CD4-positive, alpha-beta T cell (primary cell): Measurements from ENCODE around the gene NCKAP5. TPM values are rescaled to one million over a fixed set of nuclear protein-coding genes. Genes with fewer than 3 reads are reported as not detected.

Experiments used
- ATAC-seq: fragments of 200-7000 bp; cut with Tn5 transposase; one replicate; pipeline ENCODE4 v1.10.0; 2022; ENCODE audit warnings: mild to moderate bottlenecking; ENCODE audit not compliant: poor library complexity
- CTCF ChIA-PET: fragments of 350-600 bp; sonication (Branson Sonifier 250); formaldehyde crosslinking; loops from one replicate; lab custom pipeline; 2021; ENCODE audit warnings: antibody characterized with exemption, inconsistent platforms; lab: Charles Lee
- POLR2A ChIA-PET: fragments of 350-600 bp; sonication (Branson Sonifier 250); formaldehyde crosslinking; loops from one replicate; lab custom pipeline; 2021; ENCODE audit warnings: antibody characterized with exemption, inconsistent platforms; lab: Charles Lee
- DNase-seq, 14 experiments: peaks; one replicate each; pipeline ENCODE4 v3.0.0-alpha.2; 2013 to 2020; ENCODE audit warnings: mixed read lengths in 2 of 14
- H3K27ac ChIP-seq, 2 donors: one replicate each; pipeline versions ENCODE4 v1.5.1 to v1.7.0; 2013; ENCODE audit warnings: low read length in 2 of 2, low read depth in 1 of 2, mild to moderate bottlenecking in 1 of 2
- H3K27me3 ChIP-seq, 2 experiments: 1 replicate in 1 of 2; 2 replicates in 1 of 2; pipeline versions ENCODE4 v1.6.1 to v1.7.0; 2013; ENCODE audit warnings: low read length in 2 of 2, control low read depth in 1 of 2, mild to moderate bottlenecking in 1 of 2, moderate library complexity in 1 of 2; ENCODE audit not compliant: insufficient read depth in 2 of 2, control insufficient read depth in 1 of 2
- H3K36me3 ChIP-seq: one replicate; pipeline ENCODE4 v1.6.1; 2013; ENCODE audit warnings: low read length, control low read depth; ENCODE audit not compliant: insufficient read depth
- H3K4me1 ChIP-seq: one replicate; pipeline ENCODE4 v1.6.1; 2013; ENCODE audit warnings: low read length, control low read depth; ENCODE audit not compliant: insufficient read depth
- H3K4me3 ChIP-seq: one replicate; pipeline ENCODE4 v1.5.1; 2013; ENCODE audit warnings: mild to moderate bottlenecking, low read length, moderate library complexity
- H3K9me3 ChIP-seq, 2 experiments: 1 replicate in 1 of 2; 2 replicates in 1 of 2; pipeline versions ENCODE4 v1.6.1 to v1.7.0; 2013; ENCODE audit warnings: low read length in 2 of 2, mild to moderate bottlenecking in 2 of 2, control low read depth in 1 of 2, moderate library complexity in 1 of 2; ENCODE audit not compliant: control insufficient read depth in 1 of 2, insufficient read depth in 1 of 2
- H3K27ac Mint-ChIP-seq: one replicate; pipeline ENCODE4 v1.8.0; 2020; ENCODE audit warnings: mixed read lengths
- H3K27me3 Mint-ChIP-seq: one replicate; pipeline ENCODE4 v1.8.0; 2021; ENCODE audit warnings: mixed read lengths
- H3K36me3 Mint-ChIP-seq: one replicate; pipeline ENCODE4 v1.8.0; 2021; ENCODE audit warnings: low read depth, mixed read lengths
- H3K4me1 Mint-ChIP-seq: one replicate; pipeline ENCODE4 v1.8.0; 2021; ENCODE audit warnings: low read depth, mixed read lengths
- H3K4me3 Mint-ChIP-seq: one replicate; pipeline ENCODE4 v1.8.0; 2020; ENCODE audit warnings: mild to moderate bottlenecking, mixed read lengths
- H3K9me3 Mint-ChIP-seq: one replicate; pipeline ENCODE4 v1.8.0; 2020; ENCODE audit warnings: mixed read lengths
- CTCF ChIP-seq: fragments of 200-600 bp; IDR thresholded peaks from one replicate; pipeline ENCODE4 v1.8.0; 2022; ENCODE audit warnings: antibody characterized with exemption, mild to moderate bottlenecking
- intact Hi-C, 2 experiments: fragments of 100-400 bp; cut with DNase I in 1 of 2; cut with micrococcal nuclease in 1 of 2; formaldehyde crosslinking; loops; one replicate each; pipeline versions ENCODE4 v1.15.1 to v1.9.0; 2023 to 2025; cut with DNase I, micrococcal nuclease
- total RNA-seq, 174 experiments: library from RNA in 2 of 174; stranded (reverse) in 2 of 174; gene quantifications; one replicate each; pipeline ENCODE4 v1.2.3 and lab custom pipeline; 2021 to 2026

The NCKAP5 gene
- total RNA-seq, 2 experiments from 2014 or later, result not detected

GRCh38 chr2:132955871-132956615 lies 612.2 kb downstream of the NCKAP5 start:
- H3K36me3 Mint-ChIP-seq, result no peaks in the 10 kb centered on the region
- H3K9me3 Mint-ChIP-seq, result peaks cover 2% of the 10 kb centered on the region
- H3K4me1 Mint-ChIP-seq, result no peaks in the 10 kb centered on the region
- POLR2A ChIA-PET, result no interaction called here
- TF ChIP-seq CTCF, result no peak
- Histone ChIP-seq H3K4me1 (no peaks in the 10 kb centered on the region), H3K27me3 (no peaks in the 10 kb centered on the region), H3K4me3 (no peak overlapping the region), H3K27ac (no peak overlapping the region), H3K9me3 (peaks cover 0 to 3% of the 10 kb centered on the region in 2 experiments), H3K36me3 (no peaks in the 10 kb centered on the region)
- CTCF ChIA-PET, result no interaction called here
- no peak for DNase-seq
- intact Hi-C loops, result no loop called here
- H3K27ac Mint-ChIP-seq, result no peak overlapping the region
- H3K4me3 Mint-ChIP-seq, result no peak overlapping the region
- H3K27me3 Mint-ChIP-seq, result no peaks in the 10 kb centered on the region
- no peak for ATAC-seq

- Histone ChIP-seq H3K27ac (no peak overlapping the region), H3K4me3 (no peak overlapping the region), H3K36me3 (no peaks in the 10 kb centered on the region), H3K9me3 (peaks cover 0 to 3% of the 10 kb centered on the region in 2 experiments), H3K4me1 (no peaks in the 10 kb centered on the region), H3K27me3 (no peaks in the 10 kb centered on the region)
- Mint-ChIP-seq H3K27me3 (no peaks in the 10 kb centered on the region), H3K27ac (no peak overlapping the region), H3K9me3 (peaks cover 2% of the 10 kb centered on the region), H3K36me3 (no peaks in the 10 kb centered on the region), H3K4me3 (no peak overlapping the region), H3K4me1 (no peaks in the 10 kb centered on the region)
- CTCF ChIA-PET, result no interaction called here
- TF ChIP-seq CTCF, result no peak
- POLR2A ChIA-PET, result no interaction called here
- intact Hi-C loops, result no loop called here
- ATAC-seq, result no peak
- DNase-seq, result no peak
Measured at GRCh38 chr2:132953771-132954170, 614.5 kb downstream of the NCKAP5 start.

- peaks cover 0 to 6% of the 10 kb centered on the region in 2 experiments for H3K9me3 ChIP-seq
- DNase-seq (no peak), ATAC-seq (no peak)
- POLR2A ChIA-PET, result no interaction called here
- TF ChIP-seq CTCF, result no peak
- H3K27ac ChIP-seq, result no peak overlapping the region
- Mint-ChIP-seq H3K4me1 (no peaks in the 10 kb centered on the region), H3K36me3 (no peaks in the 10 kb centered on the region), H3K27me3 (no peaks in the 10 kb centered on the region), H3K9me3 (peaks cover 2% of the 10 kb centered on the region), H3K4me3 (no peak overlapping the region), H3K27ac (no peak overlapping the region)
- intact Hi-C loops, result no loop called here
- CTCF ChIA-PET, result no interaction called here
- H3K4me3 ChIP-seq, result no peak overlapping the region
- no peaks in the 10 kb centered on the region for H3K36me3 ChIP-seq
- H3K27me3 ChIP-seq, result no peaks in the 10 kb centered on the region
- no peaks in the 10 kb centered on the region for H3K4me1 ChIP-seq
Measured at GRCh38 chr2:132951008-132951714, 617.1 kb downstream of the NCKAP5 start.
